Ovary (tissue), 10 donors: Measurements from ENCODE around the gene MYBPC1. TPM values are rescaled to one million over a fixed set of nuclear protein-coding genes. Genes with fewer than 3 reads are reported as not detected.

Source experiments
- DNase-seq, 5 donors: peaks; one replicate each; pipeline ENCODE4 v3.0.0-alpha.2; 2019 to 2020
- H3K27ac ChIP-seq, 2 donors: fragments of 200-600 bp; one replicate each; pipeline versions ENCODE4 v1.5.1 to v1.8.0; 2019 to 2022
- H3K27me3 ChIP-seq: fragments of 200-600 bp; one replicate; pipeline ENCODE4 v1.8.0; 2022
- H3K36me3 ChIP-seq: fragments of 200-600 bp; sonication (generic); one replicate; pipeline ENCODE4 v1.5.1; 2019
- H3K4me1 ChIP-seq: one replicate; pipeline ENCODE4 v1.8.1; 2013; ENCODE audit warnings: mild to moderate bottlenecking, moderate library complexity; ENCODE audit not compliant: insufficient read depth
- H3K4me3 ChIP-seq: fragments of 200-600 bp; sonication (generic); one replicate; pipeline ENCODE4 v1.5.1; 2017
- H3K9me3 ChIP-seq, 2 donors: fragments of 200-600 bp in 1 of 2; sonication (generic) in 1 of 2; one replicate each; pipeline versions ENCODE4 v1.5.1 to v1.8.1; 2013 to 2019; ENCODE audit warnings: mild to moderate bottlenecking in 1 of 2, moderate library complexity in 1 of 2
- EP300 ChIP-seq: sonication (generic); formaldehyde crosslinking; IDR thresholded peaks from one replicate; pipeline ENCODE4 v1.6.1; 2017; ENCODE audit warnings: antibody characterized with exemption
- POLR2A ChIP-seq: fragments of 450-650 bp; IDR thresholded peaks from one replicate; pipeline ENCODE4 v1.6.1; 2017; ENCODE audit warnings: antibody characterized with exemption, mild to moderate bottlenecking, moderate library complexity
- WGBS, 3 donors: extraction: QIAGEN DNeasy Blood & Tissue Kit in 1 of 3; methylation state at CpG; one replicate each; pipeline versions ENCODE4 v1.1.5 to v1.1.7; 2013 to 2017; 5-methylcytosine and 5-hydroxymethylcytosine counted together
- intact Hi-C, 4 donors: fragments of 100-400 bp; cut with DNase I; formaldehyde crosslinking; loops; one replicate each; pipeline versions ENCODE4 v1.11.0 to v1.15.1; 2022 to 2023
- long read RNA-seq, 3 donors: library from polyadenylated mRNA in 2 of 3; unstranded in 2 of 3; transcript quantifications; one replicate each; pipeline ENCODE4 v2.0.0 and lab custom pipeline, GENCODE V29; 2021 to 2026
- polyA plus RNA-seq, 2 donors: library from polyadenylated mRNA; stranded (reverse); fragments of 200-250 nt in 1 of 2; fragments of 350-450 nt in 1 of 2; fragmentation: Illumina TruSeq in 1 of 2; extraction: RNeasy Lipid Tissue Mini Kit (QIAGEN cat#74804) in 1 of 2; gene quantifications; one replicate each; pipeline ENCODE4 v1.2.3, GENCODE V29; 2013 to 2014
- total RNA-seq, 7 donors: library from RNA; depleted of rRNA in 2 of 7; stranded (reverse); fragments of >200 nt in 2 of 7; fragmentation: NEBNext Ultra II Directional in 3 of 7; extraction: Animal tissue kit (Norgen Biotek cat#: 25700) in 3 of 7; gene quantifications; one replicate each; pipeline versions ENCODE4 v1.1.0 to v1.2.4, GENCODE V29; 2016 to 2023
- TF ChIP-seq, protein P1 (sequence below), 3 donors: fragments of 450-650 bp in 2 of 3; fragments of 200-600 bp in 1 of 3; IDR thresholded peaks; one replicate each; pipeline versions ENCODE4 v1.5.1 to v1.8.0; 2016 to 2022; ENCODE audit warnings: antibody characterized with exemption in 3 of 3, mild to moderate bottlenecking in 1 of 3
- donor health status: DM: no; HTN: no; CAD: no; lungs with moderate emphysema.
- donor health status: DM: no; HTN: no; CAD: no.
- donor health status: Bipolar disorder and iron deficiency.
- donor health status: DM: yes; HTN: yes; CAD: no.
- donor health status: DM: no; HTN: no; CAD: no.
- donor health status: DM: yes; HTN: yes; CAD: no.

MYBPC1 gene, protein sequence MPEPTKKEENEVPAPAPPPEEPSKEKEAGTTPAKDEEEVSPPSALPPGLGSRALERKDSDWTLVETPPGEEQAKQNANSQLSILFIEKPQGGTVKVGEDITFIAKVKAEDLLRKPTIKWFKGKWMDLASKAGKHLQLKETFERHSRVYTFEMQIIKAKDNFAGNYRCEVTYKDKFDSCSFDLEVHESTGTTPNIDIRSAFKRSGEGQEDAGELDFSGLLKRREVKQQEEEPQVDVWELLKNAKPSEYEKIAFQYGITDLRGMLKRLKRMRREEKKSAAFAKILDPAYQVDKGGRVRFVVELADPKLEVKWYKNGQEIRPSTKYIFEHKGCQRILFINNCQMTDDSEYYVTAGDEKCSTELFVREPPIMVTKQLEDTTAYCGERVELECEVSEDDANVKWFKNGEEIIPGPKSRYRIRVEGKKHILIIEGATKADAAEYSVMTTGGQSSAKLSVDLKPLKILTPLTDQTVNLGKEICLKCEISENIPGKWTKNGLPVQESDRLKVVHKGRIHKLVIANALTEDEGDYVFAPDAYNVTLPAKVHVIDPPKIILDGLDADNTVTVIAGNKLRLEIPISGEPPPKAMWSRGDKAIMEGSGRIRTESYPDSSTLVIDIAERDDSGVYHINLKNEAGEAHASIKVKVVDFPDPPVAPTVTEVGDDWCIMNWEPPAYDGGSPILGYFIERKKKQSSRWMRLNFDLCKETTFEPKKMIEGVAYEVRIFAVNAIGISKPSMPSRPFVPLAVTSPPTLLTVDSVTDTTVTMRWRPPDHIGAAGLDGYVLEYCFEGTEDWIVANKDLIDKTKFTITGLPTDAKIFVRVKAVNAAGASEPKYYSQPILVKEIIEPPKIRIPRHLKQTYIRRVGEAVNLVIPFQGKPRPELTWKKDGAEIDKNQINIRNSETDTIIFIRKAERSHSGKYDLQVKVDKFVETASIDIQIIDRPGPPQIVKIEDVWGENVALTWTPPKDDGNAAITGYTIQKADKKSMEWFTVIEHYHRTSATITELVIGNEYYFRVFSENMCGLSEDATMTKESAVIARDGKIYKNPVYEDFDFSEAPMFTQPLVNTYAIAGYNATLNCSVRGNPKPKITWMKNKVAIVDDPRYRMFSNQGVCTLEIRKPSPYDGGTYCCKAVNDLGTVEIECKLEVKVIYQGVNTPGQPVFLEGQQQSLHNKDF
- 1 to 10 TPM in 2 of 7 donors, under 1 TPM in 3, not detected in 2; 0.18 to 2.2 (median 0.92) TPM for total RNA-seq
- polyA plus RNA-seq = not detected
- long read RNA-seq, donor 1 = 0 reads
- long read RNA-seq, donor 2, partial matches to known transcripts = 1,590 of 1,737 reads
- long read RNA-seq, donor 2, other reads (novel, unspliced or antisense) = 147 of 1,737 reads
- long read RNA-seq, donor 3 = 0 reads

DNA sequence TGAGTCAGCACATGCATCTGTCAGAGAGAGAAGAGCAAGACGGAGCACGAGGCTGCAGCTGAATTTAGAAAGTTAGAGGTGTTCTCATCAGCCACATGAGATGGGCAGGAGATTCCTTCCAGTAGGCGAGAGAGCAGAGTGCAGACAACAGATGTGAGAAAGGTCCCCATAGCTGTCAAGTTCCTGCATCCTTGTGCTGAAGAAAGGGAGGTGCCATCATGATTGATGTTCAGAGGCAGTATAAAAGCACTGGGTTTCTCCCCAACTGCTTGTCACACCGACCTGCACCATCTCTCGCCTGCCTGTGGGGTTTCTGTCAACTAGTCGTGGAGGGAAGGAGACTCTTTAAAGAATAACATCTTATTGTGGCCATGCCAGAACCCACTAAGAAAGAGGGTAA, at the start of gene MYBPC1:
Gene MYBPC1 (plus strand): TSS at position 272 of the 400 bp plus-strand sequence. CDS start 100 bp downstream, at position 372.
- H3K27me3 ChIP-seq = no peaks in the 10 kb centered on the region
- no peak within 1 kb of the TSS for H3K4me3 ChIP-seq
- DNase-seq = no peak

DNA sequence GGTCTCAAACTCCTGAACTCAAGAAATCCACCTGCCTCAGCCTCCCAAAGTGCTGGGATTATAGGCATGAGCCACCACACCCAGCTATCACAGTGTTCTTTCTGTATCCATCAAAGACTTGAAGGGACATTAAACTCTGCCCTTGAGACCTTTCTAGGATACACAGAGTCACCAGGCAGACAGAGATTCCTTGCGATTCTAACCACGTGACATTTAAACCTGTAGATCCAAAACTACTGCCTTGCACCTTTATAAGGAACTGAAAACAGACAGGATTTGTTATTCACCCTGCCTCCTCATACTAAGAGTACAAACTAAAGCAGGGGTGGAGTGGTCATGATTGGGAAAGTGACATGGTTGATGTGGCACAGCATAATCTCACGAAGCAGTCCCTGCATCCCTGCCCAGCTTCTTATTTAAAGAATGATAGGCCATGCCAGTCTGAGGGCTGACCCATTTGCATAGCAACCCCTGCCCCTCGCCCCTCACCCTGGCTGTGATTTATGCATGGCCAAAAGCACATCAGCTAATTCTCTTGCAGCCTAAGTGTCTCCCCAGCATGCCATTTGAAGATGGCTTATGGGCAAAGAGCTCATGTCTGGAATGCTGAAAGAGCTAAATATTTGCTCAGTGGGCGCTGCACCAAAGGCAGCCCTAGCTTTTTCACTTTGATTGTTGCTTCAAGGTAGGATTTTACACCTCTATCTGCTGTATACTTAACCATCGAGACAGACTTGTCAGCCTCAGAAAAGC, 43.2 kb upstream of the MYBPC1 start:
- Histone ChIP-seq H3K27me3 (no peaks in the 10 kb centered on the region), H3K9me3 (no peaks in the 10 kb centered on the region), H3K36me3 (no peaks in the 10 kb centered on the region), H3K4me3 (no peak overlapping the region), H3K4me1 (peaks cover 2% of the 10 kb centered on the region), H3K27ac (no peak overlapping the region)
- WGBS, 3 donors = 58 to 71% (median 62%) methylated on average over 6 of the region's 6 CpGs
- TF ChIP-seq, protein P1, sequence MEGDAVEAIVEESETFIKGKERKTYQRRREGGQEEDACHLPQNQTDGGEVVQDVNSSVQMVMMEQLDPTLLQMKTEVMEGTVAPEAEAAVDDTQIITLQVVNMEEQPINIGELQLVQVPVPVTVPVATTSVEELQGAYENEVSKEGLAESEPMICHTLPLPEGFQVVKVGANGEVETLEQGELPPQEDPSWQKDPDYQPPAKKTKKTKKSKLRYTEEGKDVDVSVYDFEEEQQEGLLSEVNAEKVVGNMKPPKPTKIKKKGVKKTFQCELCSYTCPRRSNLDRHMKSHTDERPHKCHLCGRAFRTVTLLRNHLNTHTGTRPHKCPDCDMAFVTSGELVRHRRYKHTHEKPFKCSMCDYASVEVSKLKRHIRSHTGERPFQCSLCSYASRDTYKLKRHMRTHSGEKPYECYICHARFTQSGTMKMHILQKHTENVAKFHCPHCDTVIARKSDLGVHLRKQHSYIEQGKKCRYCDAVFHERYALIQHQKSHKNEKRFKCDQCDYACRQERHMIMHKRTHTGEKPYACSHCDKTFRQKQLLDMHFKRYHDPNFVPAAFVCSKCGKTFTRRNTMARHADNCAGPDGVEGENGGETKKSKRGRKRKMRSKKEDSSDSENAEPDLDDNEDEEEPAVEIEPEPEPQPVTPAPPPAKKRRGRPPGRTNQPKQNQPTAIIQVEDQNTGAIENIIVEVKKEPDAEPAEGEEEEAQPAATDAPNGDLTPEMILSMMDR (IDR thresholded peaks at IDR 0.05) = no peak
- TF ChIP-seq EP300 = no peak
- TF ChIP-seq POLR2A = no peak
- intact Hi-C loops = no loop called here
- DNase-seq = no peak

More for the DNA sequence above, at the start of gene MYBPC1:
- intact Hi-C loops = no loop called here
- Histone ChIP-seq H3K4me1 (no peaks in the 10 kb centered on the region), H3K27ac (no peak within 1 kb of the TSS), H3K9me3 (no peaks in the 10 kb centered on the region), H3K36me3 (no peaks in the 10 kb centered on the region)
- 14 to 19% (median 15%) methylated on average over 6 of the region's 6 CpGs for WGBS, 3 donors
- TF ChIP-seq, protein P1 (IDR thresholded peaks at IDR 0.05) = no peak
- TF ChIP-seq EP300 (no peak), POLR2A (no peak)

DNA sequence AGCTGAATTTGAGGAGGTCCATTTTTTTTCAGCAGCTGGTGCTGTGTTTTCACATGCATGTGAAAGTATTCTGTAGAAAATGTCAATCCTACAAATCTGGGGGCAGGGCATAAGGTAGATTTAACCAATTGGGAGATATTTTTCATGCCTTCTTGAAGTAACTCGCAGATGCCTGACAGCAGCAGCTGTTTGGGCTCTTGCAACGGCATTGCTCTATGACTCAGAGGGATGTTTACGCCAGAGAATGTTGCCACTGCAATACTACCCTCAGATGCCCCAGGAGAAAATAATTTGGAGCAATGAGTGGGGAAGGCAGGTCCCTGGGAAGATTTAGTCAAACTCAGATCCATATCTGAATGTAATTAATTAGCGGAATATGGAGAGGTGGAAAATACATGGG, 42.5 kb upstream of the MYBPC1 start:
- H3K27ac ChIP-seq = no peak overlapping the region
- peaks cover 2% of the 10 kb centered on the region for H3K4me1 ChIP-seq
- TF ChIP-seq POLR2A = no peak
- TF ChIP-seq, protein P1 (IDR thresholded peaks at IDR 0.05) = no peak
- no peak for TF ChIP-seq EP300
- 17 to 25% (median 21%) methylated on average over 4 of the region's 4 CpGs for WGBS, 3 donors
- peak in 4 of 5 donors; percentile 29 to 47 (median 31) for DNase-seq
- no peaks in the 10 kb centered on the region for H3K27me3 ChIP-seq
- intact Hi-C loops = no loop called here
- no peaks in the 10 kb centered on the region for H3K9me3 ChIP-seq
- no peak overlapping the region for H3K4me3 ChIP-seq
- no peaks in the 10 kb centered on the region for H3K36me3 ChIP-seq
